HEK293T (cell line): ENCODE results near the gene SYT13.

Experiments used
- ARNT ChIP-seq: fragments of 450-650 bp; IDR thresholded peaks from 2 replicates; pipeline ENCODE4 v1.6.1; 2017; ENCODE audit warnings: mild to moderate bottlenecking
- BHLHE40 ChIP-seq: fragments of 450-650 bp; IDR thresholded peaks from 2 replicates; pipeline ENCODE4 v1.6.1; 2016; ENCODE audit warnings: mild to moderate bottlenecking, moderate library complexity, borderline replicate concordance
- CTBP1 ChIP-seq: fragments of 450-650 bp; IDR thresholded peaks from 2 replicates; pipeline ENCODE4 v1.6.1; 2016; ENCODE audit warnings: borderline replicate concordance
- ELF4 ChIP-seq: fragments of 450-650 bp; IDR thresholded peaks from 2 replicates; pipeline ENCODE4 v1.6.1; 2017; ENCODE audit warnings: antibody characterized with exemption
- LEF1 ChIP-seq: fragments of 450-650 bp; IDR thresholded peaks from 2 replicates; pipeline ENCODE4 v1.6.1; 2017; ENCODE audit warnings: mild to moderate bottlenecking, borderline replicate concordance
- SP1 ChIP-seq: fragments of 450-650 bp; IDR thresholded peaks from 2 replicates; pipeline ENCODE4 v1.6.1; 2017
- SUZ12 ChIP-seq: fragments of 450-650 bp; IDR thresholded peaks from 2 replicates; pipeline ENCODE4 v1.6.1; 2016; ENCODE audit warnings: mild to moderate bottlenecking
- ZNF384 ChIP-seq: fragments of 450-650 bp; IDR thresholded peaks from 2 replicates; pipeline ENCODE4 v1.6.1; 2016

DNA sequence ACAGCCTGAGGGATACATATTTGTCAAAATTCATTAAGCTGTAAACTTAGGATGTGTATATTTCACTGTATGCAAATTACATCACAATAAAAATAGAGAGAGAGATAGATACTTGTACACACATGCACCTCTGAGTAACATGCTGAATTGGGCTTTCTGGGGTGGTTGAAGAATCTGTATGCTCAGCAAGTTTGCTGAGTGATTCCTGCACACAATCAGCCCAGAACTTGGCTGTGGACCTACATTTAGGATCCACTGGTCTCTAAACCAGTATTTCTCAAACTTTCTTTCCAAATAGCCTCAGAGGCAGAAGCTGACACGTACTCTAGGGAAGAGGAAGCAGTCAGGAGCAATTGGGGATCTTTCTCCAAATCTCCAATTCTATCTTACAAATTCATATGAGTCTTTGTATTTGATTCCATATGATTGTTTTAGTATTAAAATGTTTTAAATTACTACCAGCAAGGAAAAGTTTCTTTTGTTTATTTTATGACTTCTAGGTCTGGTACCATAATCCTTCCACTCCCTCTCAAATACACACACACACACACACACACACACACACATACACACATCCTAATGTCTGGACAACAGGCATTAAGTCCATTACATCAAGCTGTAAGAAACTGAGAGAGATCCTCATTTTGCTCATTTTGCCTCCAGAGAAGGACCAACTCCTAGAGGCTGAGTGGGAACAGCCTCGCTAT lies 20.0 kb downstream of the SYT13 start:
- TF ChIP-seq SP1 (no peak), SUZ12 (no peak), LEF1 (no peak), ARNT (no peak), ELF4 (no peak), ZNF384 (no peak), CTBP1 (no peak), BHLHE40 (no peak)
